HG02763 (cell line): ENCODE results near the gene SDK1.
"Not testable (repeated sequence)": the region's sequence is repeated elsewhere in the genome, so short reads cannot be mapped to it uniquely, and the experiment has no call there.

Source experiments
- ATAC-seq: cut with Tn5 transposase; IDR thresholded peaks from one replicate; pipeline ENCODE4 v1.9.1; 2021; ENCODE audit warnings: mild to moderate bottlenecking, moderate library complexity; ENCODE audit not compliant: unreplicated experiment

SDK1 gene

GRCh38 chr7:3649250-3649649 lies 348.2 kb downstream of the SDK1 start:
- ATAC-seq, result no peak

GRCh38 chr7:3649678-3650440 lies 348.8 kb downstream of the SDK1 start:
- no peak for ATAC-seq

- ATAC-seq, result no peak
Measured at GRCh38 chr7:3650844-3651243, 349.8 kb downstream of the SDK1 start.

GRCh38 chr7:3655635-3656034 lies 354.6 kb downstream of the SDK1 start:
- ATAC-seq, result no peak

GRCh38 chr7:3657206-3657605 lies 356.2 kb downstream of the SDK1 start:
- no peak for ATAC-seq

- ATAC-seq, result no peak
Measured at GRCh38 chr7:3668743-3669142, 367.7 kb downstream of the SDK1 start.

- ATAC-seq, result no peak
Measured at GRCh38 chr7:3670898-3671297, 369.8 kb downstream of the SDK1 start.

- ATAC-seq, result no peak
Measured at GRCh38 chr7:3673524-3673923, 372.5 kb downstream of the SDK1 start.

- no peak for ATAC-seq
Measured at GRCh38 chr7:3678314-3678810, 377.3 kb downstream of the SDK1 start.

GRCh38 chr7:3682028-3682710 lies 381.1 kb downstream of the SDK1 start:
- no peak for ATAC-seq

- no peak for ATAC-seq
Measured at GRCh38 chr7:3683546-3684539, 382.8 kb downstream of the SDK1 start.

- ATAC-seq, result no peak
Measured at GRCh38 chr7:3688071-3688470, 387.0 kb downstream of the SDK1 start.

GRCh38 chr7:3688842-3689241 lies 387.8 kb downstream of the SDK1 start:
- no peak for ATAC-seq

GRCh38 chr7:3691478-3692158 lies 390.6 kb downstream of the SDK1 start:
- no peak for ATAC-seq

- ATAC-seq, result no peak
Measured at GRCh38 chr7:3695602-3696001, 394.6 kb downstream of the SDK1 start.

- no peak for ATAC-seq
Measured at GRCh38 chr7:3696113-3696512, 395.1 kb downstream of the SDK1 start.

- no peak for ATAC-seq
Measured at GRCh38 chr7:3697472-3697871, 396.4 kb downstream of the SDK1 start.

GRCh38 chr7:3705258-3705657 lies 404.2 kb downstream of the SDK1 start:
- ATAC-seq, result no peak

GRCh38 chr7:3706091-3706490 lies 405.0 kb downstream of the SDK1 start:
- not testable (repeated sequence) for ATAC-seq

GRCh38 chr7:3710122-3710521 lies 409.1 kb downstream of the SDK1 start:
- no peak for ATAC-seq

GRCh38 chr7:3710531-3710930 lies 409.5 kb downstream of the SDK1 start:
- ATAC-seq, result no peak
